ENCODE data around the gene RASGRF2.

Gene RASGRF2

DNA sequence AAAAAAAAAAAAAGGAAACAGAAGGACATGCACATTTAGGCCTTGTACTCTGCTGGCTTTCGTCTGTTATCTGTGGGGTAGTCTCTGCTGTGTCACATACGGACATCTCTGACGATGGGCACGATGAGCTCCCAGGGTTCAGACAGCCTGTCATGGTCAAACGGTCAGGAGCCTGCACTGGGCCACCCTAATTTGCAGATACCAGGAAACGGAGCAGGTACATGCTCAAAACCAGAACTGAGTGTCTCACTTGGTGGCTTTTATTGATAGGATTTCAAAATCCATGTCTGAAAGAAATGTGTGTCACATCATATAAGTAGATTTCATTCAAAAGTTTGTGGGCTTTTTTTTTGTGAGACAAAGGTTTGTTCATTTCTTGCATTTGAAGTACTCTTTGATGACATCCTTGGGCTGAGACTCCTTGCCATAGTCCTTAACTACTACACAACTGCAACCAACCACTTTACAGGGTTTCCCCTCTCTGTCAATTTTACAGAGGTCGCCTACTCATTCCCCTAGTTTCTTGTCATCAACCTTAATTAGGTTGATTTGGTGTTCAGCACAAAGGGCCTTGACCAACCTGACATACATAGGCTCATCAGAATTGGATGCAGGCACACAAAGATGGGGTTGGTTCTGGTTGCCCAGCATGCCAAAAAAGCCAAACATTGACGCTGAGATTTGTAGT is 281.9 kb downstream of the RASGRF2 start:
- Histone ChIP-seq H3K27me3 (ENCODE audit: control insufficient read depth, insufficient read depth, low read length) (no peaks in the 10 kb centered on the region), H3K4me1 (peaks cover 4% of the 10 kb centered on the region), H2AFZ (no peak overlapping the region), H3K27ac (no peak overlapping the region), H3K4me3 (ENCODE audit: low read depth, low read length) (no peak overlapping the region), H3K9me3 (ENCODE audit: control insufficient read depth, low read length) (no peaks in the 10 kb centered on the region), H3K4me2 (ENCODE audit: low read length) (no peak overlapping the region), H3K79me2 (peaks cover 4% of the 10 kb centered on the region), H3K36me3 (ENCODE audit: control insufficient read depth, insufficient read depth, low read length) (no peaks in the 10 kb centered on the region), H3K9ac (no peak overlapping the region)
- TF ChIP-seq, protein P1, sequence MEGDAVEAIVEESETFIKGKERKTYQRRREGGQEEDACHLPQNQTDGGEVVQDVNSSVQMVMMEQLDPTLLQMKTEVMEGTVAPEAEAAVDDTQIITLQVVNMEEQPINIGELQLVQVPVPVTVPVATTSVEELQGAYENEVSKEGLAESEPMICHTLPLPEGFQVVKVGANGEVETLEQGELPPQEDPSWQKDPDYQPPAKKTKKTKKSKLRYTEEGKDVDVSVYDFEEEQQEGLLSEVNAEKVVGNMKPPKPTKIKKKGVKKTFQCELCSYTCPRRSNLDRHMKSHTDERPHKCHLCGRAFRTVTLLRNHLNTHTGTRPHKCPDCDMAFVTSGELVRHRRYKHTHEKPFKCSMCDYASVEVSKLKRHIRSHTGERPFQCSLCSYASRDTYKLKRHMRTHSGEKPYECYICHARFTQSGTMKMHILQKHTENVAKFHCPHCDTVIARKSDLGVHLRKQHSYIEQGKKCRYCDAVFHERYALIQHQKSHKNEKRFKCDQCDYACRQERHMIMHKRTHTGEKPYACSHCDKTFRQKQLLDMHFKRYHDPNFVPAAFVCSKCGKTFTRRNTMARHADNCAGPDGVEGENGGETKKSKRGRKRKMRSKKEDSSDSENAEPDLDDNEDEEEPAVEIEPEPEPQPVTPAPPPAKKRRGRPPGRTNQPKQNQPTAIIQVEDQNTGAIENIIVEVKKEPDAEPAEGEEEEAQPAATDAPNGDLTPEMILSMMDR (IDR thresholded peaks at IDR 0.05), result no peak

DNA sequence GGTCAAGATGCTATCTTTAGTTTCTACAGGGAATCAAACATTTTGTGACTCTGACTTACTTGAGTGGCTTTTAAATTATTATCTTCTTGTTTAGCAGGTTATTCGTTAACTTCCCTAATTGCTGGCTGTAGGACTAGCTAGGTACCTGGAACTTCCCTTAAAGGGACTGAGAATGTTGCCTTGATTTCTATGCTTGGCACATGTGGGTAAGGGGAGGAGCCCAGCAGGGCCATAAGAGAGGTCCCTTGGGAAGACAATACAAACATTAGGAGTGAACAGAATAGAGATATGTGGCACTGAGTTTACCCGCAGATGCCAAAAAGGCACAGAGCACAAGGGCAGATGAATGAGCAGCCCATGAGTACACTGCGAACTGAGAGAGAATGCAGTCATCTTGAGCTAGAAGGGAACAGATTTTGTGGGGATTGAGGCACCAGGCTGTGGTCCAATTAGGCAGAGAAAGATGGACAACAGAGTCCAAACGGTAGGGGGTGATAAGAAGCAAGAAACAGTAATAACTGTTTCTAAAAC is 282.8 kb downstream of the RASGRF2 start:
- TF ChIP-seq, protein P1 (IDR thresholded peaks at IDR 0.05), result no peak
- Histone ChIP-seq H3K9me3 (ENCODE audit: control insufficient read depth, low read length) (no peaks in the 10 kb centered on the region), H3K4me3 (ENCODE audit: low read depth, low read length) (no peak overlapping the region), H3K4me1 (peaks cover 4% of the 10 kb centered on the region), H3K79me2 (peaks cover 4% of the 10 kb centered on the region), H3K4me2 (ENCODE audit: low read length) (no peak overlapping the region), H3K27me3 (ENCODE audit: control insufficient read depth, insufficient read depth, low read length) (no peaks in the 10 kb centered on the region), H3K27ac (no peak overlapping the region), H3K36me3 (ENCODE audit: control insufficient read depth, insufficient read depth, low read length) (no peaks in the 10 kb centered on the region), H2AFZ (no peak overlapping the region), H3K9ac (no peak overlapping the region)

DNA sequence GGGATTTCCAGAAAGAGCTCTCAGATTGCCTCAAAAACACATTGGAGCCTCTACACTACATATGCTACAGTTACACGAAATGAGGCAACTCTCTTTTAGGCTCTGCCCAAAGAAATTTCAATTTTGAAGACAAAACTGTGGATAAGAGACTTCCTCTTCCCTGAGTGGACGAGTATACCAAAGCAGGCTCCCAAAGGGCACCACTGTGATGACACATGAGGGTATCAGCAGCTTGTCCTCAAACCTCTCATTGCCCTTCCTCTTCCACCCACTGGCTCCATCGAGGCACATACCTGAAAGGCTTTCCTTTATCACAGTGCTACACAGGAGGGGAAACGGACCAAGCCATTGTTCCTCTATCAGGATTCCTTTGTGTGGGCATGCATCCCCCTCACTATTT is 284.3 kb downstream of the RASGRF2 start:
- H3K4me2 ChIP-seq (ENCODE audit: low read length), result no peak overlapping the region
- TF ChIP-seq, protein P1 (IDR thresholded peaks at IDR 0.05), result no peak
- peaks cover 2% of the 10 kb centered on the region for H3K79me2 ChIP-seq
- H3K27ac ChIP-seq, result no peak overlapping the region
- peaks cover 4% of the 10 kb centered on the region for H3K4me1 ChIP-seq
- no peak overlapping the region for H3K9ac ChIP-seq
- no peak overlapping the region for H2AFZ ChIP-seq
- no peak overlapping the region for H3K4me3 ChIP-seq (ENCODE audit: low read depth, low read length)
- H3K27me3 ChIP-seq (ENCODE audit: control insufficient read depth, insufficient read depth, low read length), result no peaks in the 10 kb centered on the region
- no peaks in the 10 kb centered on the region for H3K36me3 ChIP-seq (ENCODE audit: control insufficient read depth, insufficient read depth, low read length)
- no peaks in the 10 kb centered on the region for H3K9me3 ChIP-seq (ENCODE audit: control insufficient read depth, low read length)

DNA sequence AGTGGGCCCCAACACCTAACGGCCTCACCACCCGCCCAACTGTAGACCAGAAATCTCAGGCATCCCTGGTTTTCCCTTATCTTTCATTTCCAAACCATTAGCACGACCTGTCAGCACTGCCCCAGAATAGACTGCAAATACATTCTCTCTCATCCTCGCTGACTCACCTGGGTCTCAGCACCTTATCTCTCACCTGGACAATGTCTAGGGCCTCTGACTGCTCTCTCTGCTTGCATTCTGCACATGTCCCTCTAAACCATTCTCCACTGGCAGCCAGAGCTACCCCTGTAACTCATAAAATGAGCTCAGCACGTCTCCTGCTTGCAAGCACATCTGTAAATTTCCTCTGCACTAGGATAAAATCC is 285.7 kb downstream of the RASGRF2 start:
- TF ChIP-seq, protein P1 (IDR thresholded peaks at IDR 0.05), result no peak
- H3K36me3 ChIP-seq (ENCODE audit: control insufficient read depth, insufficient read depth, low read length), result no peaks in the 10 kb centered on the region
- H3K4me3 ChIP-seq (ENCODE audit: low read depth, low read length), result no peak overlapping the region
- H3K4me2 ChIP-seq (ENCODE audit: low read length), result no peak overlapping the region
- no peak overlapping the region for H2AFZ ChIP-seq
- no peaks in the 10 kb centered on the region for H3K9me3 ChIP-seq (ENCODE audit: control insufficient read depth, low read length)
- no peak overlapping the region for H3K27ac ChIP-seq
- H3K27me3 ChIP-seq (ENCODE audit: control insufficient read depth, insufficient read depth, low read length), result no peaks in the 10 kb centered on the region
- peaks cover 4% of the 10 kb centered on the region for H3K4me1 ChIP-seq
- H3K79me2 ChIP-seq, result no peaks in the 10 kb centered on the region
- no peak overlapping the region for H3K9ac ChIP-seq

DNA sequence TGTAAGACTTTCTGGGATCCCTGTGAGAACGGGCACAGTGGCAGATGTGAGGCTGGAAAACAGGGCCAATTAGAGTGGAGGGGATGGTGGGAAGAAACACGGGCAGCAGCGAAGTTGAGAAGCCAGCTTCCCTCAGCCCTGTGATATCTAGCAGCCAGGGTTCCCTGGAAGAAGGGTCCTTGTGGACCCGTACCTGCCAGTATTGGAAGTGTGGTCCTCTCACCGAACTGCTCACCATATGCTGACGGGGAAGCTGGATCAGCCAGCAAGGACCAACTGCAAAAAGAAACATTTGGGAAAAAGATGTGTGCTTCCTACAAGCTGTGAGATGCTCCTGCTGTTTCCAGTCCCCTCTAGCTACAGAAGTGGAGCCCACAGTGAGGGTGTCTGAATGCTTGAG is 286.5 kb downstream of the RASGRF2 start:
- H3K4me1 ChIP-seq, result peaks cover 4% of the 10 kb centered on the region
- no peaks in the 10 kb centered on the region for H3K36me3 ChIP-seq (ENCODE audit: control insufficient read depth, insufficient read depth, low read length)
- H2AFZ ChIP-seq, result no peak overlapping the region
- no peaks in the 10 kb centered on the region for H3K79me2 ChIP-seq
- H3K9me3 ChIP-seq (ENCODE audit: control insufficient read depth, low read length), result no peaks in the 10 kb centered on the region
- no peak overlapping the region for H3K27ac ChIP-seq
- TF ChIP-seq, protein P1 (IDR thresholded peaks at IDR 0.05), result no peak
- no peak overlapping the region for H3K4me2 ChIP-seq (ENCODE audit: low read length)
- H3K9ac ChIP-seq, result no peak overlapping the region
- H3K27me3 ChIP-seq (ENCODE audit: control insufficient read depth, insufficient read depth, low read length), result no peaks in the 10 kb centered on the region
- no peak overlapping the region for H3K4me3 ChIP-seq (ENCODE audit: low read depth, low read length)

Measured in parathyroid adenoma (tissue), 2 donors.